Retinal pigment epithelial cell (primary cell): ENCODE results near the gene H2BK1.

ENCODE experiments used
- DNase-seq: peaks from one replicate; pipeline ENCODE4 v3.0.0-alpha.2; 2010; ENCODE audit warnings: low read depth
- H3K4me3 ChIP-seq: 2 replicates; pipeline ENCODE4 v1.5.1; 2011; ENCODE audit warnings: mild to moderate bottlenecking, low read length, control low read depth, moderate library complexity
- CTCF ChIP-seq: conservative IDR thresholded peaks from 2 replicates; pipeline ENCODE4 v1.5.1; 2011; ENCODE audit warnings: low read depth, low read length, control low read depth, inconsistent platforms

H2BK1 gene

GRCh38 chr7:151237244-151238189 lies 27.2 kb upstream of the H2BK1 start:
- no peak overlapping the region for H3K4me3 ChIP-seq
- TF ChIP-seq CTCF: no peak
- no peak for DNase-seq

- H3K4me3 ChIP-seq: no peak overlapping the region
- TF ChIP-seq CTCF: no peak
- DNase-seq: no peak
These were observed 26.1 kb upstream of the H2BK1 start for GRCh38 chr7:151236406-151236805.

- no peak overlapping the region for H3K4me3 ChIP-seq
- TF ChIP-seq CTCF: no peak
- DNase-seq: no peak
These were observed 25.0 kb upstream of the H2BK1 start for GRCh38 chr7:151235091-151235787.

GRCh38 chr7:151233804-151234203 lies 23.5 kb upstream of the H2BK1 start:
- TF ChIP-seq CTCF: no peak
- DNase-seq: no peak
- H3K4me3 ChIP-seq: peak overlapping the region; percentile 94

- no peak for DNase-seq
- H3K4me3 ChIP-seq: peak overlapping the region; percentile 94
- TF ChIP-seq CTCF: no peak
These were observed 22.8 kb upstream of the H2BK1 start for GRCh38 chr7:151232917-151233701.

- TF ChIP-seq CTCF: no peak
- peak within 1 kb of the TSS; percentile 94 for H3K4me3 ChIP-seq
- no peak for DNase-seq
These were observed 22.0 kb upstream of the H2BK1 start, which contains the start of gene CHPF2 for GRCh38 chr7:151232091-151232916. Gene CHPF2, plus strand, starts transcription at chr7:151232483. Its CDS starts 1,529 bp downstream, at chr7:151234012.
